HEK293T (cell line): Measurements from ENCODE around the gene PTPRCAP.

ENCODE experiments used
- NFRKB ChIP-seq: fragments of 450-650 bp; IDR thresholded peaks from 2 replicates; pipeline ENCODE4 v1.6.1; 2016; ENCODE audit warnings: mild to moderate bottlenecking, moderate library complexity
- SUZ12 ChIP-seq: fragments of 450-650 bp; IDR thresholded peaks from 2 replicates; pipeline ENCODE4 v1.6.1; 2016; ENCODE audit warnings: mild to moderate bottlenecking

DNA sequence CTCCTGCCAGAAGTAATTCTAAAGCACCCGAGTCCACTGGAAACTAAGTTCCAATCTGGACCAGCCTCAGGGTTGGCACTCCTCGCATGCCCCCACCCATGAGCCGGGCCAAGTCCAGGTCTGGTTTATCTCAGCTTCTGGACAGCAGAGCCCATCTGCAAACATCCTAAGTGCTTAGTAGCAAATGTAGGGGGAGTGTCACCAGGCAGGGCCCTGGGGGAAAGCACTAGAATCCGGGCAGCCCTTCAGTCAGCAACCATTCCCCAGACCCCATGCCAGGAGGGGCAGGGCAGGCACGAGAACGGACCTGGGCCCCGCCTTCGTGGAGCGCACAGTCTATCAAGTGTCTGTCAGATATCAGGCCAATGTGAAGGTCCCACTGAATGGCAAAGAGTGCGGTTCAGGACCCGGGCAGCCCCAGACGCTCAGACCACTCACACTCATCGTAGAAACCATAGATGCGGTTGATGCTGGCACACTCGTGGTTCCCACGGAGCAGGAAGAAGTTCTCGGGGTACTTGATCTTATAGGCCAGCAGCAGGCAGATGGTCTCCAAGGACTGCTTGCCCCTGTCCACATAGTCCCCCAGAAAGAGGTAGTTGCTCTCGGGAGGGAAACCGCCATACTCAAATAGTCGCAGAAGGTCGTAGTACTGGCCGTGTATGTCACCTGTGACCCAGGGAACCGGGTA lies 37.1 kb downstream of the PTPRCAP start:
- TF ChIP-seq NFRKB (no peak), SUZ12 (no peak)
